Activated CD4-positive, alpha-beta T cell treated with anti-CD3 and anti-CD28 coated beads for 48 hours (primary cell): ENCODE measurements around the gene GLOD4.
"Not testable (repeated sequence)": the region's sequence is repeated elsewhere in the genome, so short reads cannot be mapped to it uniquely, and the experiment has no call there.

ENCODE experiments used
- DNase-seq: peaks from one replicate; pipeline ENCODE4 v3.0.0-alpha.2; 2020

GLOD4 gene

DNA sequence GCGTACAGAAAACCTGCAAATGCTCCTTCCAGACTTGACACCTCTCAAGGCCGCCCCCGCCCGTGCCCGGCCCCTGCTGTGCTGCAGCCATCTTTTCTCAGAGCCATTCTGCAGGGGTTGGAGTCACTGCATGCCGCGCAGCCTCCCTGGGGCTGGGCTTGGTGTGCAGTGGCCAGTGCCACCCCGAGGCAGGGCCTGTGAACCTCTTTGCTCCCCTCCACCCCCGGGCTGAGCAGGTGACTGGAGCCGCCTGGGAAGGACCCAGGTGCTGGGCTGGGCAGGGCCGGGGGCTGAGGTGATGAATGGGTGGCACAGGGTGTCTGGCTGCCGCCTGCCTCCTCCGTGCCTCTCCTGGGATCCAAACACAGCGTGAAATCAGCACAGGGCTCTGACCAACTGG is 20.4 kb upstream of the GLOD4 start:
- no peak for DNase-seq

- DNase-seq = no peak
Observed at GRCh38 chr17:801660-802059, 19.6 kb upstream of the GLOD4 start.

GRCh38 chr17:800446-801242 is 18.6 kb upstream of the GLOD4 start:
- DNase-seq = no peak

- no peak for DNase-seq
Observed at GRCh38 chr17:799261-799660, 17.2 kb upstream of the GLOD4 start.

DNA sequence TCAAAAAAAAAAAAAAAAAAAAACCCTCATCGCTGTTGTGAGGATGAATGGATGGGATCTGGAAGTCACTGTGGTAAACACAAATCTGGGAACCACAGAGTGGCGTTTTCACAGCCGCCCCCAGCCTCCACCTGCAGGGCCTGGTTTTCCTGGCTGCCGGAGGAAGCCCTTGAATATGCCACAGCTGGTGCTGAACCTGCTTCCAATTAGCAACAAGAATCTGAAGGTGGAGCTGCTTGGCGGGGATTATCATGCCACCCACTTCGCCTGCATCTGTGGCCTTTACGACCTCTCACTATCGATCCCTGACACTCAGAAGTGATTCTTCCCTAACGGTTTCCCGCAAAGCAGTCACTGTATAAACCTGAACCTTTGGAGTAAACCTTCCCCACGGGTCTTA is 16.2 kb upstream of the GLOD4 start:
- DNase-seq = no peak

DNA sequence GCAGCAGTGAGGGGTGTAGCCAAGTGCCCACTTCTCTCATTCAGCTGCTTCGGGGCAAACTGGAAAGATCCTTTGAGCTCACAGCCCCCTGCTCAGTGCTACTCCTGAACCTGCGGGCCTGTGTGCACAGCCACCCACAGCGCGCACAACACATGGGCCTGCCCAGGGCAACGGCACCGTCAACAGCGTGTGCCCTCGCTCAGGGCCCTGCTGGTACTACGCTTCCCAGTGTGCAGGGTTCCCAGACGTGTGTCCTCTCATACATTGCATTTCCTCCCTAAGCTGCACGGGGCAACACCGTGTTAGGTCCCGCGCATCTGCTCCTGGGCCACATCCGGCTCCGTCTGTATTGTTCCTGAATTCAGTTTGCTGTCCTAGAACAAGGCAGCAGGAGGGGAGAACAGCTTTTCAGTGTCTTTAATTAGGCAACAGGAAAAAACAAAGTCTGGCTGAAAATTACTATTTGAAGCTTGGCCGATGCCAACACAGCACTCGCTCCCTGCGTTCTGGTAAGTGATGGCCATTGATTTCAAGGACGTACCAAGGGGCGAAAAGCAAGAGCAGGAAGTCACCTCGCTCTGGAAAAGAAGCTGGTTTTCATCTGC is 15.3 kb upstream of the GLOD4 start:
- DNase-seq = no peak

- no peak for DNase-seq
Observed at GRCh38 chr17:796609-797008, 14.5 kb upstream of the GLOD4 start.

- DNase-seq = no peak
Observed at GRCh38 chr17:795721-796120, 13.6 kb upstream of the GLOD4 start.

DNA sequence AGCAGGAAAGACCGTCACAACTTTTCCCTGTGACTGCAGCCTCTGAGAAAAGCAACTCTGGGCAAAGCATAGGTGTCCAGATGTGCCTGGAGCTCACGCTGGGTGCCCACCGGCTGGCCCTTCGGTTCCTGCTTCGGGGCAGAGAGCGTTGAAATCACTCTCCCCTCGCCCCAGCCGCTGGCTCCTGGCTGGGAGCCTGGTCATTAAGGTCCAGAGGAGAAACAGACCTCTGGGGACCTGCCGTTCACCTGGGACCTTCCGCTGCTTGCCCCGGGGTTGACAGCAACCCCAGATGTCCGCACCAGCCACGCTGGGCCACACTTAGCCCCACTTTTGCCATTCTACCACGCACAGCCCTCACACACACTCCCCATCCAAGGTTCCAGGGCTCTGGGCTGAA is 13.2 kb upstream of the GLOD4 start:
- no peak for DNase-seq

DNA sequence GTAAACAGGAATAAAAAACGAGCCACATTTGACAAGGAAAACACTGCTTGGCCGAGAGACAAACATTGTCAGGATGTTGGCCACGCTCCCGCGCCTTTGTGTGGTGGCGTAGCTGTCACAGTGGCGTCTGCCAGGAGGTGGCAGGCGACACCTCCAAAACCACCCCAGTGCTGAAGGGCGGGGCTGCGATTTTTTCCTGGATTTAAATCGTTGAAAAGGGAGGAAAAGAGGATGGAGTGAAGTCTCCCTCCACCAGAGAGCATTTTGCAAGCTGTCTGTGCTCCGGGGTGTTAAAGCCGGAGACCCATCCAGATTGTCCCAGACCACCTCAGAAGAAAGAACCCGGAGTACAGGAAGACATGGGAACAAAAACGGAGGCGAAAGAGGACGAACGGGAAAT is 12.8 kb upstream of the GLOD4 start:
- DNase-seq = peak; percentile 61

DNA sequence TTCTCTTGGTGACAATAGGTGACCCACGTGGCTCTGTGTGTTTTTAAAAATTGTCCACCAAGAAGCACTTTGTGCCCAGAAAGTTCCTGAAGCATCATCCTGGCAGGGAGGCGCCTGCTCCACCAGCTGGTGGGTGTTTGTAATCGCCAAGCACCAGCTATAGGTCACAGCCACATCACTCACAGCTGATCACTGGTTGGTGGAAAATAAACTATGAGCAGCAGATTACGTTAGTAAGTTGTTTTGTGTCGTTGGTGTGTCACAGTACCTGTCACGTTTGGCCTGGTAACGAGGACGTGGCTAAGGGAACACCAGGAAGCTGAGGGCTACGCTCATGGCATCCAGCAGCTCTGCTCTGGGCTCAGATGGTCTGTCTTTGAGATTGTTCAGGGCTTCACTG is 10.2 kb upstream of the GLOD4 start:
- no peak for DNase-seq

DNA sequence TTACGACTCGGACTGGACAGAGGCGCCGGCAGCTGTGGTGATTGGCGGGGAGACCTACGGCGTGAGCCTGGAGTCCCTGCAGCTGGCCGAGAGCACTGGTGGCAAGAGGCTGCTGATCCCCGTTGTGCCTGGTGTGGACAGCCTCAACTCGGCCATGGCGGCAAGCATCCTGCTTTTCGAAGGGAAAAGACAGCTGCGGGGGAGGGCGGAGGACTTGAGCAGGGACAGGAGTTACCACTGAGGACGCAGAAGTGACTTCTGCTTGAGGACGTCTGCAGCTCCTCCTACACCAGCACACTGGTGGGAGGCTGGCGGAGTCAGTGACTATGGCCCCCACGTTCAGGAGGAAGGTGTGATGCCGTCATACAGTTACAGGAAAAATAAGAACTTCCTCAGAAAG is 9.7 kb upstream of the GLOD4 start:
- DNase-seq = no peak

- not testable (repeated sequence) for DNase-seq
Observed at GRCh38 chr17:790874-791247, 8.8 kb upstream of the GLOD4 start.

GRCh38 chr17:789931-790873 is 8.1 kb upstream of the GLOD4 start:
- peak; percentile 23 for DNase-seq

GRCh38 chr17:789160-789840 is 7.2 kb upstream of the GLOD4 start:
- no peak for DNase-seq

DNA sequence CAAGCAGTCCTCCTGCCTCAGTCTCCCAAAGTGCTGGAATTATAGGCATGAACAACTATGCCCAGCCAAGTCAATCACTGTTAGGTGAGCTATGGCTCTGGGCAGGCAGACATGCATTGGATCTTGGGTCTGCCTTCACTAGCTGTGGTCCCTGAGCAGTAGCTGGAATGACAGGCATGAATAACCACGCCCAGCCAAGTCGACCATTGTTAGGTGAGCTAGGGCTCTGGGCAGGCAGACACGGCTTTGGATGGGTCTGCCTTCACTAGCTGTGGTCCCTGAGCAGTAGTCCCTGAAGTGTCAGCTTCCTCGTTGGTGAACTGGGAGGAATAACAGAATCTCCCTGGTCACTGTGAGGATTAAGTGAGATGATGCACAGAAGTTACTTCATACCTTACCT is 6.5 kb upstream of the GLOD4 start:
- DNase-seq = no peak

DNA sequence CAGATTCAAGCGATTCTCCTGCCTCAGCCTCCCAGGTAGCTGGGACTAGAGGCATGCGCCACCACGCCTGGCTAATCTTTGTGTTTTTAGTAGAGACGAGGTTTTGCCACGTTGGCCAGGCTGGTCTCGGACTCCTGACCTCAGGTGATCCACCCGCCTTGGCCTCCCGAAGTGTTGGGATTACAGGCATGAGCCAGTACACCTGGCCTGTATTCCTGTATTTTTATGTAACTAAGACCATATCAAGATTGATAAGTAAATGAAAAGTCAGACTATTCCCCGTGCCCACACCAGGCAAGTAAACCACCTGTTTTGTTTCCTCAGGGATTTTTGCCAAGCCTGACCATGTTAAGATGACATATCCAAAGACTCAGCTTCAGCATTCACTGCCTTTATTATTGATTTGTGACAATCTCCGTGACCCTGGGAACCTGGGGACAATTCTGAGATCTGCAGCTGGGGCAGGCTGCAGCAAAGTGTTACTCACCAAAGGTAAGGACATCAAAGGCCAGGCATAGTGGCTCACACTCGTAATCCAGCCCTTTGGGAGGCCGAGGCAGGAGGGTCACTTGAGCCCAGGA is 5.7 kb upstream of the GLOD4 start:
- DNase-seq = no peak

DNA sequence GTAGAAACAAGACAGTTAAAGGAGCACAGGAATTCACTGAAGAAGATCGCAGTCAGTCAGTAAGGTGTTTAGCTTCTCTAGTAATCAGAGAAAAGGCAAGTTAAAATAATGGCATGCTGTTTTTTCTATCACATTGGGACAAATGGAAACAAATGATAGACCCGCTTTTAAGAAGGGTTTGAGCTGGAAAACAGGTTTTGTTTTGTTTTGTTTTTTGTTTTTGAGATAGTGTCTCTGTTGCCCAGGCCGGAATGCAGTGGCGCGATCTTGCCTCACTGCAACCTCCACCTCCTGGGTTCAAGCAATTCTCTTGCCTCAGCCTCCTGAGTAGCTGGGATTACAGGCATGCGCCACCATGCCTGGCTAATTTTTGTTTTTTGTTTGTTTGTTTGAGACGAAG is 3.8 kb upstream of the GLOD4 start:
- not testable (repeated sequence) for DNase-seq

DNA sequence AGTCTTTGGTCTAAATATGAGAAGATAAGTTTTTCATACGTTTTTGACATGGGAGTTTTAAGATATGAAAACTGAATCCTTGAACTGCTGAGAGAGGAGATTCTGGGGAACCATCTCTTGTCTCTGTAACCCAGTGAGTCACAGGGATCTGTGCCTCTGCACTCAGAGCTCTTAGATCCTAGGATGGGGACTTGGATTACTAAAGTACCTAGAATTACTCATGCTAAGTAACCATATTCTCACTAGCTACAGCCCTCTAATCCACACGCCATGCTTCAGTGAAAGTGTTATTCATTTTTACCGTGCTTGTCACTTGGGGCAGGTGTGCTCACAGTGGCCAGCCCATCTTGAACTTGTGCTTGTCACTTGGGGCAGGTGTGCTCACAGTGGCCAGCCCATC is 2.1 kb upstream of the GLOD4 start:
- no peak for DNase-seq

- no peak for DNase-seq
Observed at GRCh38 chr17:778096-778495, 4.0 kb downstream of the GLOD4 start.

GRCh38 chr17:774313-774584 is 7.8 kb downstream of the GLOD4 start:
- DNase-seq = no peak

DNA sequence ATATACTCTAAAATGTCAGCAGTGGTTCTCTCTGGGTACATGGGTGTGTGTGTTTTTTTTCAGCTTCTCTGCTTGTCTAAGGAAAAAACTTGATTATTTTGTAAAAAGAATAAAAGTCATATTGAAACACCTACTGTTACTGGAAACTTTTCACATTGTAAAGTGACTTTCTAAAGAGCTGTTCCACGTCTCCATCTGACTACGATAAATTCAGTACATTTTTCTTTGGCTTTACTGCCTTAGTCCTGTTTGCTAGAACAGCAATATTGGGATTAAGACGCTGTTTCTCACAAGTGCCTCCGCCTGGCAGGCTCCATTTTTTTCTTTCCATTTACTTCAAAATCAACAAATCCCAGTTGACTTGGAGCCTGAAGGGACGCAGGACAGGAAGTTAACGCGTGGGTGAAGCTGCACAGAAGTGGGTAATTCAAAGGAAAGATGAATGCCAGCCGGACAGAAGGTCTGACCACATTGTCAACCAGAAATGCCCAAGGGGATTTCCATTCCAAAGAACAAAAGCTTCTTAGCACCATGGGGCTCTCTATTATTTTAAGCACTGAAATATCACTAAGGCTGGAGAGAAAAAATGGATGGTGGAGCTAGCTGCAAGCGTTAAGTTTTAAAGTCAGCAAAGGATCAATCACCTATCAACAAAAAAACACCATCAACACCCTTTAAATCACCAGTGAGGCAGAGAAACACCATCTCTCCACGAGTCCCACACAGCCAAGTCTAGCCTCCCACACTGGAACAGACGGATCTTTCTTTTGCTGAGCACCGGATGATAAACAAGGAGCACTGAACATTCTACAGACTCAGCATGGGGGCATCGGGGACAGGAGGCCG is 8.4 kb downstream of the GLOD4 start:
- no peak for DNase-seq
